H1 (cell line): ENCODE measurements around the gene LRFN3. TPM values are rescaled to one million over a fixed set of nuclear protein-coding genes. Genes with fewer than 3 reads are reported as not detected.
A peak's percentile ranks its signal among the peaks of the same experiment; 100 is the strongest.

ENCODE experiments used
- ASH2L ChIP-seq: fragments of 200-600, 300-600 bp; sonication (generic); IDR thresholded peaks from one replicate; pipeline ENCODE4 v1.7.1; 2017; ENCODE audit warnings: low read length
- BACH1 ChIP-seq: IDR thresholded peaks from 2 replicates; pipeline ENCODE4 v1.6.1; 2012; ENCODE audit warnings: low read length, improper control_type of control experiment
- BRCA1 ChIP-seq: IDR thresholded peaks from 2 replicates; pipeline ENCODE4 v1.6.1; 2012; ENCODE audit warnings: low read depth, low read length, improper control_type of control experiment
- CBX5 ChIP-seq: fragments of 300-800, 300-1000 bp; sonication (generic); IDR thresholded peaks from 2 replicates; pipeline ENCODE4 v1.7.1; 2016; ENCODE audit warnings: antibody characterized with exemption, low read length, low read depth
- CHD1 ChIP-seq: IDR thresholded peaks from 2 replicates; pipeline ENCODE4 v1.6.1; 2012; ENCODE audit warnings: low read depth, low read length, improper control_type of control experiment
- CHD2 ChIP-seq: IDR thresholded peaks from 2 replicates; pipeline ENCODE4 v1.6.1; 2012; ENCODE audit warnings: low read length, improper control_type of control experiment
- E2F6 ChIP-seq: IDR thresholded peaks from 2 replicates; pipeline ENCODE4 v1.6.1; 2012; ENCODE audit warnings: inconsistent platforms
- EZH2 ChIP-seq: fragments of 200-600 bp; sonication (generic); IDR thresholded peaks from 2 replicates; pipeline ENCODE4 v1.7.1; 2012; ENCODE audit warnings: low read depth, mild to moderate bottlenecking, moderate library complexity, low read length, inconsistent platforms; ENCODE audit not compliant: severe bottlenecking
- FOSL1 ChIP-seq: IDR thresholded peaks from 2 replicates; pipeline ENCODE4 v1.6.1; 2011; ENCODE audit warnings: mild to moderate bottlenecking, low read depth, low read length, moderate library complexity; ENCODE audit not compliant: insufficient read depth
- GABPA ChIP-seq: IDR thresholded peaks from 2 replicates; pipeline ENCODE4 v1.6.1; 2011; ENCODE audit warnings: mild to moderate bottlenecking, low read length, moderate library complexity, borderline replicate concordance; ENCODE audit not compliant: insufficient read depth
- GTF2F1 ChIP-seq: IDR thresholded peaks from 2 replicates; pipeline ENCODE4 v1.6.1; 2012; ENCODE audit warnings: low read depth, low read length, improper control_type of control experiment, borderline replicate concordance
- JUND ChIP-seq: IDR thresholded peaks from 2 replicates; pipeline ENCODE4 v1.6.1; 2011; ENCODE audit warnings: mild to moderate bottlenecking, improper control_type of control experiment, low read length
- KDM5A ChIP-seq: fragments of 200-600 bp; IDR thresholded peaks from 2 replicates; pipeline ENCODE4 v1.7.1; 2012; ENCODE audit warnings: mild to moderate bottlenecking, low read length, inconsistent platforms, mixed read lengths
- POLR2A ChIP-seq, 2 experiments: IDR thresholded peaks; 1 replicate in 1 of 2; 2 replicates in 1 of 2; pipeline ENCODE4 v1.6.1; 2011; ENCODE audit warnings: low read depth in 2 of 2, low read length in 2 of 2, mild to moderate bottlenecking in 2 of 2; ENCODE audit errors: control extremely low read depth in 1 of 2
- RNF2 ChIP-seq: fragments of 200-900, 300-1000 bp; sonication (generic); IDR thresholded peaks from 2 replicates; pipeline ENCODE4 v1.7.1; 2016; ENCODE audit warnings: borderline replicate concordance, low read depth, mild to moderate bottlenecking, antibody characterized with exemption, low read length; ENCODE audit not compliant: poor library complexity, severe bottlenecking; ENCODE audit errors: missing control alignments
- RXRA ChIP-seq: IDR thresholded peaks from 2 replicates; pipeline ENCODE4 v1.6.1; 2011; ENCODE audit warnings: low read depth, mild to moderate bottlenecking, low read length, moderate library complexity; ENCODE audit not compliant: insufficient read depth
- SIN3A ChIP-seq, 2 experiments: IDR thresholded peaks in 1 of 2; conservative IDR thresholded peaks in 1 of 2; 2 replicates each; pipeline ENCODE4 v1.6.1; 2011 to 2012; ENCODE audit warnings: low read length in 2 of 2, improper control_type of control experiment in 1 of 2, low read depth in 1 of 2, mild to moderate bottlenecking in 1 of 2
- SIX5 ChIP-seq: IDR thresholded peaks from 2 replicates; pipeline ENCODE4 v1.6.1; 2011; ENCODE audit warnings: mild to moderate bottlenecking, low read depth, low read length
- SP4 ChIP-seq: IDR thresholded peaks from 2 replicates; pipeline ENCODE4 v1.6.1; 2012; ENCODE audit warnings: low read length, inconsistent platforms
- SRF ChIP-seq: IDR thresholded peaks from 2 replicates; pipeline ENCODE4 v1.6.1; 2011; ENCODE audit warnings: mild to moderate bottlenecking, low read depth, low read length, moderate library complexity
- TAF1 ChIP-seq: IDR thresholded peaks from 2 replicates; pipeline ENCODE4 v1.6.1; 2011; ENCODE audit warnings: mild to moderate bottlenecking, low read depth, low read length
- TAF7 ChIP-seq: optimal IDR thresholded peaks from 2 replicates; pipeline ENCODE3; 2011; ENCODE audit warnings: low read depth, mild to moderate bottlenecking, inconsistent platforms, low read length, moderate library complexity, borderline replicate concordance
- TEAD4 ChIP-seq: IDR thresholded peaks from 2 replicates; pipeline ENCODE4 v1.6.1; 2012; ENCODE audit warnings: low read depth, low read length, inconsistent platforms, mixed read lengths
- YY1 ChIP-seq: IDR thresholded peaks from 2 replicates; pipeline ENCODE4 v1.6.1; 2011; ENCODE audit warnings: low read depth, mild to moderate bottlenecking, low read length
- polyA plus RNA-seq, 7 experiments: library from polyadenylated mRNA; depleted of rRNA in 3 of 7; stranded (reverse) in 5 of 7; unstranded in 2 of 7; fragments of >200 nt in 5 of 7; fragments of 200-250 nt in 2 of 7; gene quantifications; 1 replicate in 5 of 7; 2 replicates in 1 of 7; 4 replicates in 1 of 7; pipeline versions ENCODE4 v1.2.1 to v1.2.3, GENCODE V29; 2011 to 2013; ENCODE audit warnings: missing spikeins in 2 of 7, mixed read lengths in 2 of 7
- total RNA-seq: library from RNA; stranded (reverse); fragmentation: NEBNext Ultra II Directional; extraction: Animal tissue kit (Norgen Biotek cat#: 25700); gene quantifications from 2 replicates; pipeline ENCODE4 v1.2.1, GENCODE V29; 2021

LRFN3 gene
- total and polyA plus RNA-seq, 2 of the 8 experiments (the other 6 are each of a cell fraction or from before 2014, with no cell fraction given), result 4.6 to 16.8 TPM

GRCh38 chr19:35931161-35931873 lies 4.9 kb upstream of the LRFN3 start (continued):
- TF ChIP-seq KDM5A, result peak; percentile 39; the same call in 1 of the 2 replicates
- no peak for TF ChIP-seq FOSL1
- TF ChIP-seq TEAD4, result 0 out of 2 replicates have a peak, but pooled peaks have one; percentile 29
- TF ChIP-seq TAF7, result peak; percentile 41
- TF ChIP-seq POLR2A (IDR thresholded peaks at IDR 0.05; ENCODE audit: control extremely low read depth in 1 of 2, low read depth in 2 of 2, low read length in 2 of 2), result peak in 1 of 2 experiments; percentile 91; a peak in 2 of 3 replicates
- TF ChIP-seq CHD1, result no peak
- 0 out of 2 replicates have a peak, but pooled peaks have one; percentile 38 for TF ChIP-seq JUND
- peak; percentile 92 for TF ChIP-seq TAF1
- TF ChIP-seq CBX5, result no peak
- TF ChIP-seq GTF2F1, result peak; percentile 16; the same call in 1 of the 2 replicates
- TF ChIP-seq CHD2, result peak; percentile 96
- TF ChIP-seq RNF2, result no peak
- peak; percentile 61; the same call in 1 of the 2 replicates for TF ChIP-seq YY1
- TF ChIP-seq E2F6, result peak; percentile 77
- TF ChIP-seq SP4, result peak; percentile 40; the same call in 1 of the 2 replicates
- TF ChIP-seq EZH2, result no peak
- peak; percentile 81 for TF ChIP-seq SIX5
- TF ChIP-seq SIN3A (conservative IDR thresholded peaks at IDR 0.05 in 1 of 2, IDR thresholded peaks at IDR 0.05 in 1 of 2; ENCODE audit: low read depth in 1 of 2, low read length in 2 of 2), result peak in 1 of 2 experiments; percentile 94; a peak in 2 of 4 replicates
- no peak for TF ChIP-seq BACH1
- TF ChIP-seq SRF, result 0 out of 2 replicates have a peak, but pooled peaks have one; percentile 15
- peak; percentile 25 for TF ChIP-seq ASH2L
- no peak for TF ChIP-seq GABPA
- TF ChIP-seq BRCA1, result peak; percentile 78
- TF ChIP-seq RXRA, result no peak
